Inflammatory macrophage (primary cell): ENCODE results near the gene LARP4B.

Experiments
- DNase-seq, 2 donors: peaks; one replicate each; pipeline ENCODE4 v3.0.0-alpha.2; 2020 to 2022
- total RNA-seq, 18 experiments: gene quantifications; one replicate each; lab custom pipeline; 2026; ENCODE audit warnings: mixed read lengths in 6 of 18, inconsistent platforms in 2 of 18; lab: John Stamatoyannopoulos, UW

Gene LARP4B
- total RNA-seq: 94.2 to 221 (median 122) reads per million in 18 experiments

DNA sequence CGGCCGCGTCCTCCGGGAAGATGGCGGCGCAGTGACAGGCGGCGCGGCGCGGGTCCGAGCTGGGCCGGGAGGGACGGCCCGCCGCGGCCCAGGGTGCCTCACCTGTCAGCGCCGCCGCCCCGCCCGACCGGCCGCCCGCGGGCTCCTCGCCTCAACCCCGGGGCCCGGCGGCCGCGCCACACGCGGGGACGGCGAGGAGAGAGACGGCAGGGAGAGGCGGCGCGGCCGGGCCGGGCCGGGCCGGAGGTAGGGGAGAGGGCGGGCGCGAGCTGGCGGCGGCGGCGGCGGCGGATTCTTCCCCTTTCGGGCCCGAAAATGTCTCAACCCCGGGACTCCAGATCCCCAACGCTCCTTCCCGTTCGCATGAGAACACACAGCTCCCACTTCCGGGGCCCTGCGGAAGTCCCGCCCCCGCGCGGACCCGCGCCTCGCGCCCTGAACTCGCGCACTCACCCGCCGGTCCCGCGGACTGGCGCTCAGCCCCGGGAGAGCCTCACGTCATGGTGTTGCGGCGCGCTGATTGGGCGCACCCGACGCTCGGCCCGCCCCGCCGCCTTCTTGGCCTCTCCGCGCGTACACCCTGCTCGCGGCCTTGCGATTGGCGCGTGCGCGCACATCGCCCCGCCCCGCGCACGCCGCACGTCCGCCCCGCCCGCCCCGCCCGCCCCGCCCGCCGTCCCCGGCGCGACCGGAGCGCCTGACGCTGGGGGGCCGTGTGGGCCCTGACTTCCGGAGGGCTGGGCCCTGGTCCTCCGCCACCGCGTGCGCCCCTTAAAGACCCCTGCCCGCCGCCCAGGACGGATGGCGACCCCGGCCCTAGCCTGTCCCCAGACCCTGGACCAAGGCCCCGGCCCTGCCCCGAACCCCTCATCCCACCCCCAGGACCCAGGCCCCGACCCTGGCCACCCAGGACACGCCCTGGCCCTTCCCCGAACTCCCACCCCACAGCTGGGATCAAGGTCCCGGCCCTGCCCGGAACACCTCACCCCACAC lies at the start of gene LARP4B:
Gene LARP4B, minus strand, starts transcription at position 380 of the 993 bp plus-strand sequence. CDS start 45,984 bp downstream, outside the sequence.
- DNase-seq: peak; percentile 99

DNA sequence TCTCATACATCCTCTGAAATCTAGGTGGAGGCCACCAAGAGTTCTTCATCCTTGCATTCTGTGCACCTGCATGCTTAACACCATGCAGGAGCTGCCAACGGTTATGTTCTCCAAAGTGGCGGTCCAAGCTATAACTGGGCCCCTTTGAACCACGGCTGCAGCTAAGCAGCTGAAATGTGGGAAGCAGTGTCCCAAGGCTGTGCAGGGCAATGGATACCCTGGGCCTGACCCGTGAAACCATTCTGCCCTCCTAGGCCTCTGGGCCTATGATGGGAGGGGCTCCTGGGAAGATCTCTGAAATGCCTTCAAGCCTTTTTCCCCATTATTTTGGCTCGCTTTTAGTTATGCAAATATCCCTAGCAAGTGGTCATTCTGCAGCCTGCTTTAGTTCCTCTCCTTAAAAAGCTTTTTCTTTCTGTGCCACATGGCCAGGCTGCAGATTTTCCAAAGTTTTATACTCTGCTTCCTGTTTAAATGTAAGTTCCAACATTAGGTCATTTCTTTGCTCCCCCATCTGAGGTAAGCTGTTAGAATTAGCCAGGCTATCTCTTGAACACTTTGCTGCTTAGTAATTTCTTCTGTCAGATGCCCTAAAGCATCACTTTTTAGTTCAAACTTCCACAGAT lies 49.1 kb upstream of the LARP4B start:
- no peak for DNase-seq

DNA sequence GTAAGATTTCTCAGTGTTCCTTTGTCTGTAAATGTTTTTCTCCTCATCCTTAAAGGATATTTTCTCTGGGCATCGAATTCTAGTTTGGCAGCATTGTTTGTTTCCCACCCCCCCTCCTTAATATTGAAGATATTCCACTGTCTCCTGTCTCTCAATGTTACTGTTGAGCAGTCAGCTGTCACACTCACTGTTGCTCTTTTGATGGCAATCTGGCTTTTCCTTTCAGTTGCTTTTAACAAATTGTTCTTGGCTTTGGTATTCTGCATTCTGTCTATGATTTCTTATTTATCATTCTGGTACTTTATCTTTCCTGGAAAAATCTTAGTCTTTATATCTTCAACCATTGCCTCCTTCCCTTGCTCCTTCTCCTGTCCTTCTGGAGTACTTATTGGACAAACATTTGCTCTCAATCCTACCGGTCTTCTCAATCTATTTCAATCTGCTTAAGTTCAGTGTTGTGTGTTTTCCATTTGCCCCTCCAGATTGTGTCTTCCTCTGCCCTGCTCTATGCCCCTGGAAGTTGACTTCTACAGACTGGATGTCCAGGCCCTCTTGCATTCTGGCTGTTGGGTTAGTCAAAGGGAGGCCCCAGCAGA lies 47.4 kb upstream of the LARP4B start:
- DNase-seq: no peak

DNA sequence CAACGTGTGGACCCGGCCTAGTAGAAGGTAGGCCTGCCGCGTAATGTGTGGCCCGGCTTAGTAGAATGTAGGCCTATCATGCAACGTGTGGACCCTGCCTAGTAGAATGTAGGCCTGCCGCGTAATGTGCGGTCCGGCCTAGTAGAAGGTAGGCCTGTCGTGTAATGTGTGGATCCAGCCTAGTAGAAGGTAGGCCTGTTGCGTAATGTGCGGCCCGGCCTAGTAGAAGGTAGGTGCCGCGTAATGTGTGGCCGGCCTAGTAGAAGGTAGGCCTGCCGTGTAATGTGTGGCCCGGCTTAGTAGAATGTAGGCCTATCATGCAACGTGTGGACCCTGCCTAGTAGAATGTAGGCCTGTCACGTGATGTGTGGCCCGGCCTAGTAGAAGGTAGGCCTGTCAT lies 44.8 kb upstream of the LARP4B start:
- no peak for DNase-seq

DNA sequence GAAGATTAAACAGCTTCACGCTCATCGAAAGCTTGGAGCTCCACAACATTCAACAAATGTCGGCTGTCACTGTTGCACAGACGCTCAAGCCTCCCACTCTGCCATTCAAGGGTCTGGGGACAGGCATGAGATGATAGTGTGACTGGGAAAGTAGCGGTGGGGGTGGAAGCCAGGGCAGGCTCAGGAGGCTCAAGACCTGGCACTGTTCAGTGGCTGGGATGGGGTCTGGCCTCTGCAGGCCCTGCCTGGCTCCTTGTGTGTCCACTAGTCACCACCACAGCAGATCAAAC lies 43.2 kb upstream of the LARP4B start:
- no peak for DNase-seq

DNA sequence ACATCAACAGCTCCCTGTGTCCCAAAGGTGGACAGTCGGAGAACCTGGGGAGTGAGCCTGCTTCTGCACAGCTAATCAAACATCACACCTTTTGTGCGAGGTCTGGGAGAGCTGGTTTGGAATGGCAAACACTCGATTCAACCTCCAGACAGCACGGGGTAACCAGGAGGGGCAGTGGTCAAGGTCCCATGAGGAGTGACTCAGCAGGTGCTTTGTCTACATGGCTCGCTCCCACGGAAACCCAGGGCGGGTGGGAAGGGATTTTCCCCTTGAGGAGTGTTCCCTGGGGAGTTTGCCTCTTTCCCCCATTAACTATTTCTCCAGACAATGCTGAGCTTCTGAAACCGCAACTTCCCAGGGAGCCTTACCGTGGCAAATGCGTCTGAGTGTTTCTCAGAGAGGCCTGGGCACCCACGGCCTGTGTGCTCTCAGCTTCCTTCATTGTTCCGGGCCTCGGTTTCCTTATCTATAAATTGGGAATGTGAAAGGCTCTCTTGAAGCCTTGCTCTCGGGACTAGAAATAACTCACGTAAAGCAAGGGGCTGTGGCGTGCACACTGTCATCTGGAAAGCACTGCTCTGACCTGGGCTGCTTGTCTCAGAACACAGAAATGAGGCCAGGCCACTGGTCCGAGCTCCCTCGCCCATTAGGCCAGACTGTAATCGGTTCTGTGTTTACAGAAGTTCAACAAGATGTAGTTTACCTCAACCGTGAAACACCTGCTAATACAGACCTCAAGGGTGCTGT lies 42.7 kb upstream of the LARP4B start:
- DNase-seq: peak in 1 of 2 donors; percentile 25

DNA sequence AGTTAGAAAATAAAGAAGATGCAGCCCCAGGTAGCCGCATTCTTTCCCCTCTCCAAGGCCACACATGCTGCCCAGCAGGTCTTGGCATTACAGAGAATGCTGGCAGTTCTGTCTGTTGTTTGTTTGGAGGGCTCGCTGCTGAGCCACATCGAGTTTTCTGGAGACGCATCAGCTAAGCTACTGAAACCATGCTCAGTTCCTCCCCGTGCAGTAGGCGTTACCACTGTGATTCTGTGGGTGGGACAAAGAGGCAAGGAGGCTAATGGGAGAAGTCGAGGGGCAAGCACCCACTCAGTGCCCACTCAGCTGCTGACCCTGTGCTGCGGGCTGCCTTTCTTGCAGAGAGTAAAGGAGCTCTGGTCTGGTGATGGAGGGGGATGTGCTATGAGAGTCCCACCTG lies 41.3 kb upstream of the LARP4B start:
- peak in 1 of 2 donors; percentile 19 for DNase-seq

DNA sequence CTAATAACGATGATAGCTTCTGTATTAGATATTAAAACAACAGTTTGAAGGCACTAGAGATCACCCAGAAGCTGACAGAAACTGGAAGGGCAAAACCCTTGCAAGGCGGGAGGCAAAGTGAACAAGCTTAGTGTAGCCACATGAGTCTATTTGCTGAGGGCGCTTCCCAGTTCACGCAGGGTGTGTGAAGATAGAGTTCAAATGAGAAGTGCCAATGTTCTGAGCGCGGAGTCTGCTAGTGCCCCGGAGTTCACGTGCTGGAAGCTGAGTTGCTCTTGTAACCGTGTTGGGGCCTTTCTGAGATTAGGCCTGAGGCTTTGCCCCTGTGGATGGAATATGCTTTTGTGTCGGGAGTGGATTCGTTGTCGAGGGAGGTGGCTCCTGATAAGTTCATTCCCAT lies 40.1 kb upstream of the LARP4B start:
- DNase-seq: peak; percentile 13 to 30

DNA sequence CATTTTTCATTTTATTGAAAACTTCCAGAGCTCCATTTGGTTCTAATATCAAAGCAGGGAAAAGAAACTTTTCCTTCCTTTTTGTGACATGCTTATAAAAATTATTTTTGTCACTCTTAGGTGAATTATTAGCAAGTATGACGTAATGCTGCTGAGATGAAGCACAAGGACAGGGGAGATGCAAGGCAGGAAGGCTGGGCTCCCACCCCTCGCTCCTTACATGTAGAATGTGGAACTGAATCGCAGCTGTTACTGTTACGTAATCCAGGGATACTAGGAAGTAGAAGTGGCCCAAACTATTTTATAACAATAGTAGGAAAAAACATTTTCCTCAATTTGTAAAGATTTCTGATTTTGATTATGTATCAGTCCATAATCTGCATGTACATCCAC lies 39.6 kb upstream of the LARP4B start:
- peak; percentile 74 to 77 for DNase-seq

DNA sequence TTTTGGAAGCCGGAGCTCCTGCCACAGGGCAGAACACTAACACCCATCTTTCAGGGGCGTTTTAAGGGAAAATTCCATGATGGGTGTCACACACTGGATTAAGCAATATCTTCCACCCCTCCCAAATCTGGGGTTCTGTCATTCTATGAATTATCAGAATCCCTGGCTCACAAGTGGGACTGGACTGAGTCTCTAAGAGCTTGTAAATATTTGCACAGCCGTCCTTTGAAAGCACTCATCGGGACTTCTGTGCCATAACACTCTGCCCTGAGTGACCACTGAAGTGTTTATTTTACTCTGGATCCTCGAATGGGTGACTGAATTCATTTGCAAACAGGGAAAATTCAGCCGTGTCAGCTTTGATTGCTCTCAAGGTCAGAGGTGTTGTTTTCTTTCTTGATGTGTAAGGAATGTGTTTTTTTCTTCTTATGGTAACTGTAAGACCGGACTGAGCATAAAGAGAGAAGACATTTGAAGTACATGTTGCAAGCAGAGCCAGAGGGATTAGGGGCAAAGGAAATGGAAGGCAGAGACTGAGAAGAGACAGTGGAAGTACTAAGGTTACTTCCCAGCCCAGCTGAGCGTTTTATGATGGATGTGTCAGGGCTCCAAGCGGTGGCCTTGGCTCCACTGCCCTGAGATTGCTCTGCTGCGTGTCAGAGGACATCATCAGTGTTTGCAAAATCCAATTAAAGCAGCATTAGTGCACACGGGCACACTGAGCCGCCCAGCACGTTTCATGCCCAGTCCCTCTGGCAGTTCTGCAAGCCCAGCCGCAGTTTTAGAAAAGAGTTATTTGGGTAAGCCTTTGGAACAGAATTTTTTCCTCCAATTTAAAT lies 39.0 kb upstream of the LARP4B start:
- no peak for DNase-seq

DNA sequence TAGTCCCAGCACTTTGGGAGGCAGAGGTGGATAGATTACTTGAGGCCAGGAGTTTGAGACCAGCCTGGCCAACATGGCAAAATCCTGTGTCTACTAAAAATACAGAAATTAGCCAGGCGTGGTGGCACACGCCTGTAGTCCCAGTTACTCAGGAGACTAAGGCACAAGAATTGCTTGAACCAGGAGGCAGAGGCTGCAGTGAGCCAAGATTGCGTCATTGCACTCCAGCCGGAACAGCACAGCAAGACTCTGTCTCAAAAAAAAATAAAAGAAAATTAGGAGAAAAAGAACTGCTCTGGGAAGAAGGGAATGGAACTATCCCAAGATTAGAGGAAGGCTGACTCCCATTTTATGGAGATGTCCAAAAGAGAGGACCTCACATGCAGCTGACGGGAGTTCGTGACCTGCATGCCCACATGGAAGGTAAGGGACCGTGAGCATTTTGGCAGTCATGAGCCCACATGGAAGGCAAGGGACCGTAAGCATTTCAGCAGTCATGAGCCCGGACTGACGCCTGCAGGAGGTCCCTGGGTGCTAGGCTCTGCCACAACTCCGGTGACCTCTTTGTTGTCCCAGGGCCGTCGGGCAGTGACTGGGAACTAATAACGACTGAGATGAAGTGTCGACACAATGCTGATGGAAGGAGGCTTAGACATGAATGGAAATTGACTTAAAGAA lies 38.1 kb upstream of the LARP4B start:
- DNase-seq: no peak

DNA sequence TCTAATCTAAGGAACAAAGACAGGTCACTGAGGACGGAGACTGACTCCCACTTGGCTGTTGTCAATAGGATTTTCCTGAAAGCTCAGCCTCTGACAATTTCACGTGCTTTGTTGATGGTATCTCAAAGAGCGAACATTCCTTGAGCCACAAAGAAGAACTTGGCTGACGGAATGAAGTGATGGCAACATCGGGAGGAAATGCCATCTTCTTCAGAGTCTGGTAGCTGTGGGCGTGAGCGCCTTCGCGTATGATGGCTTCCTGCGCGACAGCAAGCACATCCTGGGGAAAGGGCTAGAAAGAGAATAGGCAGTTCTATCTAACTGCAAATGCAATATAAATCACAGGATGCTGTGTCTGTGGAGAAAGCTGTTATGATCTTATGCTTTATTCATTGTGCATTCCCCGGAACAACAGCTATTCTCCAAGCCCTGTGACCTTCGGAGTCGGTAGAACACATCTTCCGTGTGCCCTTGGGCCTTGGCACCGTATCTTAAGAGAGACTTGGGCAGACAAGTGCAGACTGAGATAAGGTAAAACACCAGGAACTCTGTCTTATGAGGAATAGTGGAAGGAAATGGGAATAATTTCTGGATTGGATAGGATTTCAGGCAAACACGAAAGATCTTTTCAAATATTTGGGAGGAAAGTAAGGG lies 37.2 kb upstream of the LARP4B start:
- no peak for DNase-seq

DNA sequence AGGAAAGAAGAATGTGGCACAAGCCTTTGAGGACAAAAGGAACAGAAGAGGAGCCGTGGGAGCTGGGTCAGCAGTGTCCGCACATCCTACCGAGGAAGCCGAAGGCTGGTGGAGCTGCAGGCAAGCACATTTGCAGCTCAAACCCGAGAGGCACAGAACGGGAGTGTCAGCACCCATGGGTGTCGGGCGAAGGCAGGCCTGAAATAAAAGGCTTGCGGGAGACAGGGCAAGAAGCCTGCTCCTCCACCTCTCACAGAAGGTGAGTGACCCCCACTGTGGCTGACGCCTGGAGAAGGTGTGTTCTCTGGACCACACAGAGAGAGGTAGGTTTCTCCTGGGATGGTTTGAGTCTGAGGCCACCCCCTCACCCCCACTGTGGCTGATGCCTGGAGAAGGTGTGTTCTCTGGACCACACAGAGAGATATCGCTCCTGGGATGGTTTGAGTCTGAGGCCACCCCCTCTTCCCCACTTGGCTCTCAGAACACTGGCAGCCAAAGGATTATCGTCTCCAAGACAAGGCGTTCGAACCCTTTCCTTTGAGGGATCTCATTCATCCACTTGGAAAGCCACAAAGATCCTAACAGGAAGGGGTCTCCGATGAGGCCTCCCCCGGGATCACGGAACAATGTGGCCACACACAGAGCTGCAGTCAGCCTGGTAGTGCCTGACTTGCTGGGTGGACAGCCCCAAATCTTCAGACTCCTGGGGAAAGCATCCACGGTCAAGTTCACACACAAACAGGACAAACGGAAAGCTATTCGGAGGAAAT lies 35.1 kb upstream of the LARP4B start:
- DNase-seq: no peak

DNA sequence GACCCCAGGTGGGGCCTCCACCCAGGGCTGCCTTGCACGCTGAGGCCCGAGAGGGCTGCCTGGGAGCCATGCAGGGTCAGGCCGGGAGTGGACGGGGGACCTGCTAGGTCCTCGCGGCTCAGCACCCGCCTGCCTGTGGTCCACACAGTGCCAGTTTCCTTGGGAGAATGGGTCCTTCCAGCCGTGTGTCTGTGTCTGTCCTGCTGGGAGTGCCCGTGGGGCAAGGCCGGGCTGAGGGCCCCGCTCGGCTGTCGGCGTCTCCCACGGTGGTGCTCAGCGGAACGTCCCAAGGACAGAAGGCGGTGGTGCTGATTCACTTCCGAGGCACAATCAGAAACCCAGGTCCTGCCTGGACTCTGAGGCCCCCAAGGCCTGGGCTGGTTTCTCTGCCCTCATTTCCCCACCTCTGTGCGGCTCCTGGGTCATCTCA lies 33.5 kb upstream of the LARP4B start:
- no peak for DNase-seq

DNA sequence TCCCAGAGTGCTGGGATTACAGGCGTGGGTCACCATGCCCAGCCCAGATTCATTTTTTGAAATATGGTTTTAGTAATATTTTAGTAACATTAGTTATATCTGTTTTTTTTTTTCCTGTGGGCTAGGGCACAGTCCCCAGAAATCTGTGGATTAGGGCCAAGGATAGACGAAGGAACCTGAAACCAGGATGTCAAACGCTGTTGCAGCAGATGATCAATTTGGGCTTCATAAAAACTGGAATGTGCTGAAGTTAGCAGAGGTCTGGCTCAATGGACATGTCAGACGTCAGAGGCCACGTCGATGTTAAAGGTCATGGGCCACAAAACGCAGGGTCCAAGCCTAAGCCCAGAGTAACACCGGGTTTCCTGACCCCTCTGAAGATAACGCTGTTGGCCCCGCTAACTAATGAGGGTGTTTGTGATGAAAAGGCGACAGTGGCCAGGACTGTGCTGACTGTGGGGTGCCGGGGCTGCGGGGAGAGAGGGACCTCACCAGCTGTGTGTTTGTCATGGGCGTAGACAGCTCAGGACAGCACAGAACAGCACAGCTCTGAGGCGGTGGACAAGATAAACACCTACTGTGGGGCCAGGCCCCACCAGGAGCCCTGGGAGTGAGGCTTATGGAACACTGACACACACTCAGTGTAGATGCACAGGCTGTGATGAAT lies 32.9 kb upstream of the LARP4B start:
- no peak for DNase-seq

DNA sequence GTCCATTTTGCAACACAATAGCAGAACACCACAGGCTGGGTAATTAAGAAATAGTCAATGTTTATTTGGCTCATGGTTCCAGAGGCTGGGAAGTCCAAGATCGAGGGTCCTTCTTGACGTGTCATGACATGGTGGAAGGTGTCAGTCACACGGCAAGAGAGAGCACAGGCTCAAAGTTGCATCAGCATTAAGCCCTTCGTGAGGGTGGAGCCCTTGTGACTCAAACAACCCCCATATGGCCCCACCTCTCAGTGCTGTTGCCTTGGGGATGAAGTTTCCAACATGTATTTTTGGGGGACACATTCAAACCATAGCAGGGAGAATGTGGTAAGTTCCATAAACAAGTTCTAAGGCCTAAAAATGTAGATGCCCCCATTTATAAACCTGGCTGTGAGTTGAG lies 32.1 kb upstream of the LARP4B start:
- no peak for DNase-seq

DNA sequence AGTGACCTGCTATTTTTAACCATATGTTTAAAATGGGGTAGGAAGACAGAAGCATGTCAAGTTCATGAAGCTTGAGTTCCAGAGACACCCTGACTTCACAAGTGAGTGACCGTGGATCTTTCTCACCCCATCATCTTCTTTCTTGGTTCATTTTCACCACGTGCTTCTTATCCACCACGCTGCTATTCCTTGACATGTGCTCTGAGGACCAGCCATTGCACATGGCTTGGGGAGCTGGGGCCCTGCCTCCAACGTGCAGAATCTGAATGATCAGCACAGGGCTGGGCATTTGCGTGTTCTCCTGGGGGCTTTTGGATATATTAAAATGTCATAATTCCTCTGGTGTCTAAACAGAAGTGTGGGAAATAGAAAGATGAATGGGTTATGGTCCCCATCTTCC lies 31.7 kb upstream of the LARP4B start:
- no peak for DNase-seq

DNA sequence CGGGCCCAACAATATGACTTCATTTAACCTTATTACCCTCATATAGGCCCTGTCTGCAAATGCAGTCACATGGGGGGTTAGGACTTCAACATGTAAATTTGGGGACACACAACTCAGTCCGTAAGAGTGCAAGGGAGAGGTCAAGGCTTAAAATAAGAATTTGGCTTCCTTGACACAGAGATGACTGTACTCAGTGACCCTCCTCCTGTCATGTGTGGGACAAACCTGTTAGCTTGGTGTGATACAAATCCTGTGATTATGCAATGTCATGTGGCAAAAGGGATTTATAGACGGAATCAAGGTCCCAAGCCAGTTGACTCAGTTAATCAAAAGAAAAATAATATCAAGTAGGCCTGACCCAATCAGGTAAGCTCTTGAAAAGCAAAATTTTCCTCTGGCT lies 30.8 kb upstream of the LARP4B start:
- DNase-seq: no peak

DNA sequence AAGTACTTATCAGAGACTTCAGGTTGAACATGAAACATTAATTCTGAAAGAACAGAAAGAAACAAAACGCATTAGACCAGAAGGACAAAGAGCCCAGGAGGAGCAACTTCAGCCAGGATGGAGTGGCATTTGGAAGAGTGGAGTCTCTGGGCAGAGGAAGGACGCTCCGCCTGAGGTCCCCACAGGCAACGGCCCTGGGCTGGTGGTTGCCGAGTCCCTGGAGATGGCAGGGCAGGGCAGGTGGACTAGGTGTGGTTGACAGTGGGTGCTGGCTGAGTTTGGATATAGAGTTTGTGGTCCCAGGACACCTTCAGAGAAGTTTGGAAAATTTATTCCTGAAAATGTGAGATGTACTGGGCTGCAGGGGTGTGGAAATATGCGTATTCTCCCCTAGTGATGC lies 27.4 kb upstream of the LARP4B start:
- DNase-seq: no peak
